ENCODE results near the gene PLCXD3.

DNA sequence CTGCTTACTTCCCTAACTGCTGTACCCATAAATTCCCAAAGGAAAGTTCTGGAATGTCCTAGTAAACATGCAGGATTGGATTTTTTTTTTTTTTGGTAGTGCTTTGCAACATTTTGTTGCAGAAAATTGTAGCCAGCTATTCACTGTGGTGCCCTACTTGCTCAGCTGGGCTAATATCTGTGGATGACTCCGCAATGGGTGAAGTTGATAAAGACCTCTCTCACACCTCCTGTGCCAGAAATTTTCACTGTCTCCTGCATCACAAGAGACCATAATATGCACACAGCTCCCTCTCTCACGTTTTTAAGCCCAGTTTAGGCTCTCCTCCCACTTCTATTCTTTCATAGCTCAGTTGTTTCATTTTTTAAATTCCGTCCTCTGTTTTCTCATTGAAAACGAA lies 160.6 kb downstream of the PLCXD3 start:
- TF ChIP-seq TCF7L2 (IDR thresholded peaks at IDR 0.05; ENCODE audit: low read depth, low read length) (no peak), POLR2AphosphoS5 (IDR thresholded peaks at IDR 0.05; ENCODE audit: low read depth, low read length) (no peak), SIN3A (IDR thresholded peaks at IDR 0.05; ENCODE audit: borderline replicate concordance, insufficient read depth, low read depth, low read length) (no peak), REST (IDR thresholded peaks at IDR 0.05; ENCODE audit: insufficient read depth in 1 of 2, low read depth in 2 of 2, low read length in 1 of 2) (no peak)
- TF ChIP-seq, protein P1, sequence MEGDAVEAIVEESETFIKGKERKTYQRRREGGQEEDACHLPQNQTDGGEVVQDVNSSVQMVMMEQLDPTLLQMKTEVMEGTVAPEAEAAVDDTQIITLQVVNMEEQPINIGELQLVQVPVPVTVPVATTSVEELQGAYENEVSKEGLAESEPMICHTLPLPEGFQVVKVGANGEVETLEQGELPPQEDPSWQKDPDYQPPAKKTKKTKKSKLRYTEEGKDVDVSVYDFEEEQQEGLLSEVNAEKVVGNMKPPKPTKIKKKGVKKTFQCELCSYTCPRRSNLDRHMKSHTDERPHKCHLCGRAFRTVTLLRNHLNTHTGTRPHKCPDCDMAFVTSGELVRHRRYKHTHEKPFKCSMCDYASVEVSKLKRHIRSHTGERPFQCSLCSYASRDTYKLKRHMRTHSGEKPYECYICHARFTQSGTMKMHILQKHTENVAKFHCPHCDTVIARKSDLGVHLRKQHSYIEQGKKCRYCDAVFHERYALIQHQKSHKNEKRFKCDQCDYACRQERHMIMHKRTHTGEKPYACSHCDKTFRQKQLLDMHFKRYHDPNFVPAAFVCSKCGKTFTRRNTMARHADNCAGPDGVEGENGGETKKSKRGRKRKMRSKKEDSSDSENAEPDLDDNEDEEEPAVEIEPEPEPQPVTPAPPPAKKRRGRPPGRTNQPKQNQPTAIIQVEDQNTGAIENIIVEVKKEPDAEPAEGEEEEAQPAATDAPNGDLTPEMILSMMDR (IDR thresholded peaks at IDR 0.05) = no peak

Data from Panc1 (cell line).